Stimulated activated CD8-positive, alpha-beta memory T cell treated with anti-CD3 and anti-CD28 coated beads, Interleukin-15, amount 100 ng/mL, for 48 hours (primary cell): ENCODE measurements around the gene CCNA2.

Experiments
- DNase-seq, 2 donors: peaks; one replicate each; pipeline ENCODE4 v3.0.0-alpha.2; 2020; ENCODE audit warnings: low read depth in 2 of 2

The CCNA2 gene

DNA sequence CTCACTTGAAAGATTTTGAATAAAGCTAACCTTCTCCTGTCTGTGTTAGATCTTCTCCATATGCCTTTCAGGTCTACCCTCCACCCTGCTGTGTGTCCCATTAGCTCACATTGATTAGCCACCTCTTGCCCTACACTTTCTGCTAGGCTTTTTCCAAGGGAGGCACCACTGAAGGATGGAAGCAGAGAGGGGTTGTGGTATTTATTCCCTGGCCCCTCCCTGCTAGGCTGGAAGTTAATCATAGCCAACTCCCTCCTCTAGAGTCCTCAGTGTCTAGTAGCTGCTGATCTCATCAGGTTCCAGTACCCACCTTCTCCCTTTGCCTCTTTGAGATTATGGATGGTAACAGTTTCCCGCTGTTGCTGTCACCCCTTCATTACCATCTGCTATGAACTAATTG is 49.8 kb downstream of the CCNA2 start:
- no peak for DNase-seq

DNA sequence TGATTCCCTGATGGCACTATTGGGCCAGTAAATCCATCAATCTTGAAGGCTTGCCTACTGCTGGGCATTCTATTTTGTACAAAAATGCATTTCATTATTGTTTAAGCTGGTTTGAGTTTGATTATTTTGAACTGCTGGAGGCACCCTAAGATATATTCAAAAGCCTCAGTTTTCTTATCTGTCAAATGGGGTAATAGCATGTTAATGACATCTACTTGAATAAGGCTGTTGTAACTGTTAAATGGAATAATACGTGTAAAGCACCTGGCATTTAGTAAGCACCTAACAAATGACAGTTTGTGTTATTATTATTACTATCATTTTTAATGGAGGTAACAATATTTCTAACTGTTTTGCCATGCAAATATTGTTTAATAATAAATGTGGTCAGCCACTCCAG is 51.8 kb downstream of the CCNA2 start:
- no peak for DNase-seq

DNA sequence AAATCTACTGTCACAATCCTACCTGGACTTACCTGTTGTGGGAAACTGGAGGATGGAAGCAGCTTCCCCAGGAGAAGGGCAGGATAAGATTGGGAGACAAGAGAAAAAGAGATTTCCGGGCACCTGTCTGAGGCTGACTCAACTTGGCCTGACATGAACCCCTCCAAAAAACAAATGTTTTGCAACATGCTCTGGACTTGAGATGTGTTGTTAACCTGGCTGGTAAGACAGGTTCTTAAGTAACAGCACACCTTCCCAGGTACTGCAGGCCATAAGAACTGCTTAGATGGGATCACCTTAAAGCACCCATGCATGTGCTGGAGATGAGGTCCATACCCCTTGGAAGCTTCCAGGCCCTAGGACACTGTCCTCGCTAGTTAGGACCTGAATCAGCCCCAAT is 54.3 kb downstream of the CCNA2 start:
- no peak for DNase-seq

DNA sequence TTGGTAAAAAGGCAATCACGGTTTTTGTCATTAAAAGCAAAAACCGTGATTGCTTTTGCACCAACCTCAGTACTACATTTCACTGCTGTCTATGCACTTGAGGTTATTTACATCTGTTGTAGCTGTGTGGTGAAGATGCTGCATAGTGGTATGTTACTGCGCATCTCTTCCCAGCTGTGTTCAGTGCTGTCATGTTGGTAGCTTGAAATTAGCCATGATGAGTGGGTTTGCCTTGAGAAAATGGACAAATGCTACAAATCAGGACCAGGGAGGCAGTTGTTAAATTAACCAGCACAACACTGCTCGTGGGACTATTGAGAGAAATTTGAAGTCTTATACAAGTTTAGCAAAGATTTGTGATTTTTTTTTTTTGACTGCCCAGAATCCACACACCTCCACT is 56.5 kb downstream of the CCNA2 start:
- no peak for DNase-seq
